ENCODE data around the gene NTRK1. TPM values are rescaled to one million over a fixed set of nuclear protein-coding genes. Genes with fewer than 3 reads are reported as not detected.

NTRK1 gene
- total RNA-seq, 1 experiment from 2014 or later: 0.89 TPM

DNA sequence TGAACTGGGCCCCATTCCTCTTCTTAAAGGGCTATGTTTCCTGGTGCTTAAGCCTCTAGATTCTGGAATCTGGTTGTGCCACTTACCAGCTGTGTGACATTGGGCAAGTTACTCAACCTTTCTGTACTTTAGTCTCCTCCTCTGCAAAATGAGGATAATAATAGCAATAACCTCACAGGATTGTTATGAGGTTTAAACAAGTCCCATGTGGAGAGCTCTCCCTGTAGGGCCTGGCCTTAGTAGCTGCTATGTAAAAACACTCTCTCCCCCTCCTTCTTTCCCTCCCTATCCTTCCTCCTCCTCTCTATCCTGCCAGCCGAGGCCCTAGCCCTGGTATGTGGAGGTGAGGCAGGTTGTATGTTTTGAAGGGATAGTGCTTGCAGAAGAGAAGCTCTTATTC, 24.6 kb downstream of the NTRK1 start:
- Histone ChIP-seq H3K4me1 (ENCODE audit: control insufficient read depth in 1 of 2, insufficient read depth in 2 of 2, low read length in 2 of 2) (peaks cover 0 to 15% of the 10 kb centered on the region in 2 experiments; a peak in 2 of 4 replicates), H3K9me2 (ENCODE audit: insufficient read depth) (no peaks in the 10 kb centered on the region), H4K20me1 (ENCODE audit: insufficient read depth) (no peaks in the 10 kb centered on the region), H3K27ac (ENCODE audit: low read depth, low read length) (no peak overlapping the region), H3K4me2 (ENCODE audit: low read length) (no peak overlapping the region), H3K9ac (ENCODE audit: low read length) (no peak overlapping the region), H3K9me3 (ENCODE audit: control insufficient read depth in 1 of 2, insufficient read depth in 1 of 2, low read depth in 1 of 2, low read length in 2 of 2) (no peaks in the 10 kb centered on the region), H3K36me3 (ENCODE audit: control insufficient read depth in 1 of 2, insufficient read depth in 2 of 2, low read length in 2 of 2) (no peaks in the 10 kb centered on the region), H2AFZ (ENCODE audit: low read depth, low read length, poor library complexity, severe bottlenecking) (no peak overlapping the region), H3K79me2 (ENCODE audit: insufficient read depth, low read length) (no peaks in the 10 kb centered on the region), H3K27me3 (ENCODE audit: insufficient read depth, low read length) (no peaks in the 10 kb centered on the region), H3K4me3 (replicated peaks in 1 of 2; ENCODE audit: low read depth in 1 of 2, low read length in 2 of 2) (no peak overlapping the region)
- ATAC-seq (no peak), DNase-seq (ENCODE audit: low read depth, low spot score) (no peak)
- CTCF ChIA-PET: interaction anchor here (1.7 kb wide), 1 partner anchor 43 kb away, joined by 5 read pairs; no protein-coding TSS in a partner anchor
- RAD21 ChIA-PET (ENCODE audit: low non-redundant PET in 1 of 2, low total read pairs in 2 of 2, uncharacterized antibody in 2 of 2, unreplicated experiment in 2 of 2): no interaction called here
- TF ChIP-seq ELF1 (IDR thresholded peaks at IDR 0.05; ENCODE audit: borderline replicate concordance, low read depth) (no peak), RAD21 (IDR thresholded peaks at IDR 0.05; ENCODE audit: low read depth) (no peak), SRF (IDR thresholded peaks at IDR 0.05; ENCODE audit: low read depth) (no peak), ZNF274 (IDR thresholded peaks at IDR 0.05; ENCODE audit: low read depth, low read length) (no peak), POLR2AphosphoS5 (IDR thresholded peaks at IDR 0.05; ENCODE audit: low read depth, low read length) (no peak), ZFX (IDR thresholded peaks at IDR 0.05) (no peak), YY1 (IDR thresholded peaks at IDR 0.05; ENCODE audit: extremely low read depth, insufficient replicate concordance, low read depth, low read length) (no peak), CEBPB (IDR thresholded peaks at IDR 0.05; ENCODE audit: low read depth) (no peak), EZH2 (IDR thresholded peaks at IDR 0.05) (no peak), TCF7L2 (IDR thresholded peaks at IDR 0.05; ENCODE audit: borderline replicate concordance, extremely low read depth, insufficient read depth, insufficient read length) (no peak)
- BruUV-seq (replicated peaks): no TSS peak
- intact Hi-C loops (cut with micrococcal nuclease): no loop called here
- POLR2A ChIA-PET: no interaction called here

DNA sequence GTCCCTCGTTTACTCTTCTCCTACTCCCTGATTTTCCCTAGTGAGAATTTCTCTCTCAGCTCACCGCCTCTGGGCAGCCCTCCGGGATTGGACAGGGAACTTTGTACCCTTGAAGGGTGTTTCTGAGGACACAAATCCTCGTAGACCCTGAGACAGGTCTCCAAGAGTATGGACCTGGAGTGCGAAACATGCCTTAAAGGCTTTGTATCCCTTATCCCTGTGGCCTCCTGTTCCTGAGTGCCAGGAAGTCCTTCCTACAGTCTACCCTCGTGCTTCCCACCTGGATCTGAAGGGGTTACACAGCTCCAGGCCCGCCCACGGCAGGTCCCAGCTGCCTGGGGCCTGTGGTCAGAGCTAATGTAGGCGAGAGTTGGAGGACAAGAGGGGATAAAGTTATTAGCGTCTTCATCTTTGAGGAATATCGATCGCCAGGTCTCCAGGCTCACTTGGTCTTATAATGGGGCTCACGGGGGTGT, 25.3 kb downstream of the NTRK1 start:
- Histone ChIP-seq H3K4me3 (replicated peaks in 1 of 2; ENCODE audit: low read depth in 1 of 2, low read length in 2 of 2) (no peak overlapping the region), H3K4me1 (ENCODE audit: control insufficient read depth in 1 of 2, insufficient read depth in 2 of 2, low read length in 2 of 2) (peaks cover 0 to 18% of the 10 kb centered on the region in 2 experiments; a peak in 2 of 4 replicates), H3K4me2 (ENCODE audit: low read length) (no peak overlapping the region), H3K27me3 (ENCODE audit: insufficient read depth, low read length) (no peaks in the 10 kb centered on the region), H3K27ac (ENCODE audit: low read depth, low read length) (no peak overlapping the region), H3K9me3 (ENCODE audit: control insufficient read depth in 1 of 2, insufficient read depth in 1 of 2, low read depth in 1 of 2, low read length in 2 of 2) (no peaks in the 10 kb centered on the region), H2AFZ (ENCODE audit: low read depth, low read length, poor library complexity, severe bottlenecking) (no peak overlapping the region), H3K9ac (ENCODE audit: low read length) (no peak overlapping the region), H3K36me3 (ENCODE audit: control insufficient read depth in 1 of 2, insufficient read depth in 2 of 2, low read length in 2 of 2) (no peaks in the 10 kb centered on the region), H3K79me2 (ENCODE audit: insufficient read depth, low read length) (no peaks in the 10 kb centered on the region), H4K20me1 (ENCODE audit: insufficient read depth) (no peaks in the 10 kb centered on the region), H3K9me2 (ENCODE audit: insufficient read depth) (no peaks in the 10 kb centered on the region)
- ChIA-PET RAD21 (ENCODE audit: low non-redundant PET in 1 of 2, low total read pairs in 2 of 2, uncharacterized antibody in 2 of 2, unreplicated experiment in 2 of 2) (interaction anchor here in 1 of 2 experiments (0.6 kb wide), 1 partner anchor 87 kb away, joined by 6 read pairs; no protein-coding TSS in a partner anchor), CTCF (interaction anchor here (1.7 kb wide), 1 partner anchor 42 kb away, joined by 5 read pairs; no protein-coding TSS in a partner anchor), POLR2A (no interaction called here)
- no TSS peak for BruUV-seq (replicated peaks)
- ATAC-seq: no peak
- DNase-seq (ENCODE audit: low read depth, low spot score): no peak
- TF ChIP-seq, protein P1, sequence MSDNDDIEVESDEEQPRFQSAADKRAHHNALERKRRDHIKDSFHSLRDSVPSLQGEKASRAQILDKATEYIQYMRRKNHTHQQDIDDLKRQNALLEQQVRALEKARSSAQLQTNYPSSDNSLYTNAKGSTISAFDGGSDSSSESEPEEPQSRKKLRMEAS (IDR thresholded peaks at IDR 0.05): no peak
- no peak for TF ChIP-seq ZFX (IDR thresholded peaks at IDR 0.05)
- TF ChIP-seq RAD21 (IDR thresholded peaks at IDR 0.05; ENCODE audit: low read depth): no peak
- TF ChIP-seq ZNF274 (IDR thresholded peaks at IDR 0.05; ENCODE audit: low read depth, low read length): no peak
- TF ChIP-seq YY1 (IDR thresholded peaks at IDR 0.05; ENCODE audit: extremely low read depth, insufficient replicate concordance, low read depth, low read length): no peak
- TF ChIP-seq, protein P2, sequence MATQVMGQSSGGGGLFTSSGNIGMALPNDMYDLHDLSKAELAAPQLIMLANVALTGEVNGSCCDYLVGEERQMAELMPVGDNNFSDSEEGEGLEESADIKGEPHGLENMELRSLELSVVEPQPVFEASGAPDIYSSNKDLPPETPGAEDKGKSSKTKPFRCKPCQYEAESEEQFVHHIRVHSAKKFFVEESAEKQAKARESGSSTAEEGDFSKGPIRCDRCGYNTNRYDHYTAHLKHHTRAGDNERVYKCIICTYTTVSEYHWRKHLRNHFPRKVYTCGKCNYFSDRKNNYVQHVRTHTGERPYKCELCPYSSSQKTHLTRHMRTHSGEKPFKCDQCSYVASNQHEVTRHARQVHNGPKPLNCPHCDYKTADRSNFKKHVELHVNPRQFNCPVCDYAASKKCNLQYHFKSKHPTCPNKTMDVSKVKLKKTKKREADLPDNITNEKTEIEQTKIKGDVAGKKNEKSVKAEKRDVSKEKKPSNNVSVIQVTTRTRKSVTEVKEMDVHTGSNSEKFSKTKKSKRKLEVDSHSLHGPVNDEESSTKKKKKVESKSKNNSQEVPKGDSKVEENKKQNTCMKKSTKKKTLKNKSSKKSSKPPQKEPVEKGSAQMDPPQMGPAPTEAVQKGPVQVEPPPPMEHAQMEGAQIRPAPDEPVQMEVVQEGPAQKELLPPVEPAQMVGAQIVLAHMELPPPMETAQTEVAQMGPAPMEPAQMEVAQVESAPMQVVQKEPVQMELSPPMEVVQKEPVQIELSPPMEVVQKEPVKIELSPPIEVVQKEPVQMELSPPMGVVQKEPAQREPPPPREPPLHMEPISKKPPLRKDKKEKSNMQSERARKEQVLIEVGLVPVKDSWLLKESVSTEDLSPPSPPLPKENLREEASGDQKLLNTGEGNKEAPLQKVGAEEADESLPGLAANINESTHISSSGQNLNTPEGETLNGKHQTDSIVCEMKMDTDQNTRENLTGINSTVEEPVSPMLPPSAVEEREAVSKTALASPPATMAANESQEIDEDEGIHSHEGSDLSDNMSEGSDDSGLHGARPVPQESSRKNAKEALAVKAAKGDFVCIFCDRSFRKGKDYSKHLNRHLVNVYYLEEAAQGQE (IDR thresholded peaks at IDR 0.05; ENCODE audit: low read depth): no peak
- TF ChIP-seq EGR1 (IDR thresholded peaks at IDR 0.05; ENCODE audit: low read depth): no peak
- no peak for TF ChIP-seq EZH2phosphoT487 (IDR thresholded peaks at IDR 0.05; ENCODE audit: borderline replicate concordance)
- no peak for TF ChIP-seq POLR2A (IDR thresholded peaks at IDR 0.05; ENCODE audit: borderline replicate concordance, extremely low read depth, insufficient read depth, insufficient read length)
- TF ChIP-seq SIN3A (IDR thresholded peaks at IDR 0.05; ENCODE audit: low read depth): no peak
- intact Hi-C loops (cut with micrococcal nuclease): no loop called here

All from HCT116 (cell line).